ENCODE data around the gene TUT4. TPM values are rescaled to one million over a fixed set of nuclear protein-coding genes. Genes with fewer than 3 reads are reported as not detected.

The TUT4 gene
- total RNA-seq, 2 experiments from 2014 or later: 70.8 to 72.4 TPM

- no peaks in the 10 kb centered on the region for H3K9me2 ChIP-seq (ENCODE audit: insufficient read depth, low read length)
- H3K4me2 ChIP-seq (ENCODE audit: low read length): no peak overlapping the region
- H3K79me2 ChIP-seq (ENCODE audit: insufficient read depth, low read depth, low read length): no peaks in the 10 kb centered on the region
- H3K36me3 ChIP-seq (ENCODE audit: insufficient read depth, low read length): peaks cover 95% of the 10 kb centered on the region
- POLR2A ChIA-PET: interaction anchor here (0.9 kb wide), 1 partner anchor 259 kb away, joined by 3 read pairs; no protein-coding TSS in a partner anchor
- H4K20me1 ChIP-seq (ENCODE audit: insufficient read depth, low read length): no peaks in the 10 kb centered on the region
- no peak overlapping the region for H3K4me3 ChIP-seq (ENCODE audit: low read depth, low read length, poor library complexity, severe bottlenecking)
- BruUV-seq (replicated peaks): no TSS peak
- no peak overlapping the region for H3K27ac ChIP-seq (ENCODE audit: low read depth, low read length, poor library complexity, severe bottlenecking)
- no peak for TF ChIP-seq EZH2phosphoT487 (IDR thresholded peaks at IDR 0.05; ENCODE audit: borderline replicate concordance, low read depth, low read length)
- TF ChIP-seq CTCF (conservative IDR thresholded peaks at IDR 0.05; ENCODE audit: low read length): no peak
- DNase-seq (ENCODE audit: low spot score): no peak
- no peaks in the 10 kb centered on the region for H3K9me3 ChIP-seq (ENCODE audit: low read length)
- no peaks in the 10 kb centered on the region for H3K4me1 ChIP-seq (ENCODE audit: insufficient read depth, low read length, poor library complexity, severe bottlenecking)
- CTCF ChIA-PET (ENCODE audit: unreplicated experiment): interaction anchor here (1.0 kb wide), 1 partner anchor 17 kb away, joined by 3 read pairs; no protein-coding TSS in a partner anchor
- intact Hi-C loops (cut with micrococcal nuclease; ENCODE audit: unreplicated experiment): no loop called here
- H2AFZ ChIP-seq (ENCODE audit: low read length): no peak overlapping the region
Measured at GRCh38 chr1:52420713-52421112, 132.2 kb downstream of the TUT4 start.

GRCh38 chr1:52416811-52417210, 136.1 kb downstream of the TUT4 start:
- no peak for DNase-seq (ENCODE audit: low spot score)
- Histone ChIP-seq H3K4me1 (ENCODE audit: insufficient read depth, low read length, poor library complexity, severe bottlenecking) (no peaks in the 10 kb centered on the region), H2AFZ (ENCODE audit: low read length) (no peak overlapping the region), H3K4me2 (ENCODE audit: low read length) (no peak overlapping the region), H3K79me2 (ENCODE audit: insufficient read depth, low read depth, low read length) (no peaks in the 10 kb centered on the region), H4K20me1 (ENCODE audit: insufficient read depth, low read length) (no peaks in the 10 kb centered on the region), H3K4me3 (ENCODE audit: low read depth, low read length, poor library complexity, severe bottlenecking) (no peak overlapping the region), H3K36me3 (ENCODE audit: insufficient read depth, low read length) (peaks cover 97% of the 10 kb centered on the region), H3K9me2 (ENCODE audit: insufficient read depth, low read length) (no peaks in the 10 kb centered on the region), H3K27ac (ENCODE audit: low read depth, low read length, poor library complexity, severe bottlenecking) (no peak overlapping the region), H3K9me3 (ENCODE audit: low read length) (no peaks in the 10 kb centered on the region)
- intact Hi-C loops (cut with micrococcal nuclease; ENCODE audit: unreplicated experiment): no loop called here
- ChIA-PET POLR2A (interaction anchor here (0.7 kb wide), 1 partner anchor 10 kb away, joined by 4 read pairs; no protein-coding TSS in a partner anchor), CTCF (ENCODE audit: unreplicated experiment) (no interaction called here)
- TF ChIP-seq CTCF (conservative IDR thresholded peaks at IDR 0.05; ENCODE audit: low read length): no peak
- no peak for TF ChIP-seq EZH2phosphoT487 (IDR thresholded peaks at IDR 0.05; ENCODE audit: borderline replicate concordance, low read depth, low read length)
- BruUV-seq (replicated peaks): no TSS peak

GRCh38 chr1:52414942-52415341, 137.9 kb downstream of the TUT4 start:
- Histone ChIP-seq H3K36me3 (ENCODE audit: insufficient read depth, low read length) (peaks cover 93% of the 10 kb centered on the region), H3K4me2 (ENCODE audit: low read length) (no peak overlapping the region)
- BruUV-seq (replicated peaks): no TSS peak

More at GRCh38 chr1:52414942-52415341, 137.9 kb downstream of the TUT4 start:
- TF ChIP-seq EZH2phosphoT487 (IDR thresholded peaks at IDR 0.05; ENCODE audit: borderline replicate concordance, low read depth, low read length) (no peak), CTCF (conservative IDR thresholded peaks at IDR 0.05; ENCODE audit: low read length) (no peak)
- POLR2A ChIA-PET: interaction anchor here (0.7 to 1.3 kb wide), 2 partner anchors 10 to 15 kb away, joined by 3 to 4 read pairs; no protein-coding TSS in a partner anchor
- CTCF ChIA-PET (ENCODE audit: unreplicated experiment): no interaction called here
- no peaks in the 10 kb centered on the region for H4K20me1 ChIP-seq (ENCODE audit: insufficient read depth, low read length)
- intact Hi-C loops (cut with micrococcal nuclease; ENCODE audit: unreplicated experiment): no loop called here
- H3K9me3 ChIP-seq (ENCODE audit: low read length): no peaks in the 10 kb centered on the region
- H3K9me2 ChIP-seq (ENCODE audit: insufficient read depth, low read length): no peaks in the 10 kb centered on the region
- no peak overlapping the region for H2AFZ ChIP-seq (ENCODE audit: low read length)
- no peak for DNase-seq (ENCODE audit: low spot score)
- H3K27ac ChIP-seq (ENCODE audit: low read depth, low read length, poor library complexity, severe bottlenecking): no peak overlapping the region
- no peak overlapping the region for H3K4me3 ChIP-seq (ENCODE audit: low read depth, low read length, poor library complexity, severe bottlenecking)
- H3K79me2 ChIP-seq (ENCODE audit: insufficient read depth, low read depth, low read length): no peaks in the 10 kb centered on the region
- no peaks in the 10 kb centered on the region for H3K4me1 ChIP-seq (ENCODE audit: insufficient read depth, low read length, poor library complexity, severe bottlenecking)
